ENCODE data around the gene PROKR1.
"Not testable (repeated sequence)": the region's sequence is repeated elsewhere in the genome, so short reads cannot be mapped to it uniquely, and the experiment has no call there.

Gene PROKR1

DNA sequence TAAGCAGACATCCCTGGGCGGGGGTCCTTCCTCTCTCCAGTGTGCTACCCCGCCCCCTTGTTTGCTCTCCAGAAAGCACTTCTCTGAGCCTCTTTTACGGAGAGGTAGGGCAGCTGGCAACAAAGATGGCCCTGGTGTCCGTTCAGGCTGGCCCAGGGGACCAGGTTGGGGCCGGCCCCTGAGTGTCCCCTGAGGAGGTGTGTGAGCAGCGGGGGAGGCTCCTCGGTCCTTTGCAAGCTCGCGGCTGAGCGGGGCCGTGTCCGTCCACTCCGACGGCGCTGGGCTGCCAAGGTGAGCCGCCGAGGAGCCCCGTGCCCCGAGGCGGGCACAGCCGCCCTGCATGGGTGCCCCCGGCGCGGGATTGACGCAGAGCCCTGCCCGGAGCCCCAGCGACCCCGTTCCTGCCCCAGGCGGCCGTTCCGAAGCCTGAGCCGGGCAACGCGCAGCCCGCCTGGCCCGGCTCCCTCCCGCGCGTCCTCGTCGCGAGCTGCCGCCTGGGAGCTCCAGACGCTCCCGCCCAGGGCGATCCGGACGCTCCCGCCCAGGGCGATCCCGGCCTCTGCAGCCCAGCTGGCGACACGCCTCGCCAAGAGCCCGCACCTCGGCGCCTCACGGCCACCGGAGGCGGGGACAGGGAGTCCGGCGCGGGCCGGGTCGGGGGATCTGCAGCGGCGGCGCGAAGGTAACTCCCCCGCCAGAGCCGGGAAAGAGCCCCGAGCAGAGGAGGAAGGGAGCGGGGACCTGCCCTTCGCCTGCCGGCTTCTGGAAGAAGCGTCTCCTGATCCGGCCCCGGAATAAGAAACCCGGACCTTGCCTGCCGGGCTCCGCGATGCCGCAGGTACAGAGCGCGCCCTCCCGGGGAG, at the start of gene PROKR1:
Gene PROKR1, plus strand, starts transcription at position 569 of the 863 bp plus-strand sequence. CDS start 2,243 bp downstream, outside the sequence.
- DNase-seq: peak; percentile 87

- DNase-seq: no peak
Observed at GRCh38 chr2:68594041-68594440, 49.3 kb upstream of the PROKR1 start.

DNA sequence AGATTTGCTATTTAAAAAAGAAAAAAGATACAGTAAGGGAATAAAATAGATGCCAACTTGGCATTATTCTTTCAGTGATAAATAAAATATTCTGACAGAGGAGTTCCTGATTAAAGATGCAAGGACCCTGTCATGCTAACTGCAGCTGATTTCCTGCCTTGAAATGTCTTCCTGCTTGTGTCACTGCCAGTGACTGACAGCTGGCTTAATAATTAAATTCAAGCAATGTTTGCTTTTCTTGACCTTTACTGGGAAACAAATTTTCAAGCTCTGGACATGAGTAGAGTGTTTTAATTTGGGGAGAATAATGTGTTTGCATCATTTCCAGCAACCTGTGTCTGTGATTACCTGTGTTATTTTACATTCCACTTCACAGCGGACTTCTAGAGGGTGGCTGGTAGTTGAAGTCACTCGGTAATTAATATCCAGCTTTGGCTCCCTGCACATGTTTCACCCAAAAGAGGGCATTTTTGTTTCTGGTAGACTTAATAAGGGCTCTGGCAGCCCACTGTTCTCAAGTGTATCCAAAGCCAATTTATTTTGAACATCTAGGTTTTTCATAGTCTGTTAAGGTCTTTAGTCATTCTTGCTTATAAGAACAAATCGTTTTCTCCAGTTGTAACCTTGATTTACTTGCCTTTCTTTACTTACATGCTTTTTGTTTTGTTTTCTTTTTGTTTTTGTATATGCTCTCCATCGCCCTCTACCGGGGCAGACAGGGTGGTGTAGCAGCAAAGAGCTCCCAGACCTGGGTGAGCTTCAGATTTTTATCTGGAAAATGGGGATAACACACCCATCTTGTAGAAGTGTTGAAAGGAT, 48.5 kb upstream of the PROKR1 start:
- DNase-seq: peak; percentile 61

GRCh38 chr2:68595493-68595785, 47.9 kb upstream of the PROKR1 start:
- not testable (repeated sequence) for DNase-seq

GRCh38 chr2:68600495-68600894, 42.9 kb upstream of the PROKR1 start:
- not testable (repeated sequence) for DNase-seq

DNA sequence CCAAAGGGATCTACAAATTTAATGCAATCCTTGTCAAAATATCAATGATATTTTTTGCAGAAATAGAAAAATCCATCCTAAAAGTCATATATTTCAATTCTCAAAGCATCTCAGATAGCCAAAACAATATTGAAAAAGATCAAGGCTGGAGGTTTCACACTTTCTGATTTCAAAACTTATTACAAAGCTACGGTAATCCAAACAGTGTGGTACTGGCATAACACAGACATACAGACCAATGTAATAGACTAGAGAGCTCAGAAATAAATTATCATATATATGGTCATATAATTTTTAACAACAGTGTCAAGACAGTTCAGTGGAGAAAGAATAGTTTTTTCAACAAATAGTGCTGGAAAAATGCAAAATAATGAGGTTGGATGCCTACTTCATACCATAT, 40.3 kb upstream of the PROKR1 start:
- DNase-seq: no peak

DNA sequence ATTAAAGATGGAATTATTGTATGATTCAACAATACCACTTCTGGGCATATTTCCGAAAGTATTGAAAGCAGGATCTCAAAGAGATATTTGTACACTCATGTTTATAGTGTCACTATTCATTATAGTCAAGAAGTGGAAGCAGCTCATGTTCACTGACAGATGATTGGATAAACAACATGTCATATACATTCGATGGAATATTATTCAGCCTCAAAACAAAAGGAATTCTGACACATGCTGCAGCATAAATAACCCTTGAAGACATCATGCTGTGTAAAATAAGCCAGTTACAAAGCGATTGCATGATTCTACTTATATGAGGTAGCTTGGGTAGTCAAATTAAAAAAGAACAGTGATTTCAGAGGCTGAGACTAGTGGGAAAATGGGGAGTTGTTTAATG, 39.3 kb upstream of the PROKR1 start:
- DNase-seq: no peak

GRCh38 chr2:68605939-68606338, 37.4 kb upstream of the PROKR1 start:
- no peak for DNase-seq

DNA sequence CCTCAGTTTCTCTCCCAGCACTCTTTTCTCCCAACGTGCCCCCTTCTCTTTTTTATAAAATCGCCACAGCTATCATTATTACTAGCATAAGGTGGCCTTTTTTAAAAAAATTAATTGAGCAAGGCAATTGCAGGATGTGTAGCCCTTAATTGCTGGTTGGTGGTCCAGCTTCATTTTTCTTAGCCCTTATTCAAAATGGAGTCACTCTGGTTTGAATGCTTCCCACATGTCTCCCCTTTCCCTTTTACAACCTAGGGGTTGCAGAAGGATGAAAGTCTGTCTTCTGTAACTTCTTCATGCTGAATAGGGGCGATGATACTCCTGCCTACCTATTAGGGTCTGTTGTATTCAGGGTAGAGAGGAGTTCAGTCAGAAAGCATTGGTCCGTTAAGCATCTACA, 36.6 kb upstream of the PROKR1 start:
- no peak for DNase-seq

DNA sequence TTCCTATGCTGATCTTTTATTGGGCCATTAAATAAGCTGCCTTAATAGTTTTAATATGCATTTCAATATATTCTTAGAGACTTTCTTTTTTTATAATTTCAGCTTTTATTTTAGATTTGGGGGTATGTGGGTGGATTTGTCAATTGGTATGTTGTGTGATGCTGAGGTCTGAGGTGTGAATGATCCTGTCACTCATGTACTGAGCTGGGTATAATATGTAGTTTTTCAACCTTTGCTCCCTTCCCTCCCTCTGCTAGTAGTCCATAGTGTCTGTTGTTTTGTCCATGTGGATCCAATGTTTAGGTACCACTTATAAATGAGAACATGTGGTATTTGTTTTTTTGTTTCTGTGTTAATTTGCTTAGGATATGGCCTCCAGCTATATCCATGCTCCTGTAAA, 35.5 kb upstream of the PROKR1 start:
- DNase-seq: no peak

- no peak for DNase-seq
Observed at GRCh38 chr2:68612765-68613519, 30.4 kb upstream of the PROKR1 start.

DNA sequence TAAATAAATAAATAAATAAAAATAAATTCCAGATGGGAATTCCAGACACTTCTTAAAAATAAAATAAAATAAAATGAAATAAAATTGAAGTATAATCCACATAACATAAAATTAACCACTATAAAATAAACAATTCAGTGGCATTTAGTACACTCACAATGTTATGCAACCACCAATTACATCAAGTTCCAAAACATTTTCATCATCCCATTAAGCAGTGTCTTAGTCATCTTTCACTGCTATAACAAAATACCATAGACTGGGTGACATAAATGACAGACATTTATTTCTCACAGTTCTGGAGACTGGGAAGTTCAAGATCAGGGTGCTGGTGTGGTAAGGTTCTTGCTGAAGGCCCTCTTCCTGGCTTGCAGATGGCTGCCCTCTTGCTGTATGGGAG, 22.6 kb upstream of the PROKR1 start:
- DNase-seq: no peak

GRCh38 chr2:68623820-68624219, 19.6 kb upstream of the PROKR1 start:
- DNase-seq: no peak

GRCh38 chr2:68627615-68628014, 15.8 kb upstream of the PROKR1 start:
- DNase-seq: no peak

- DNase-seq: no peak
Observed at GRCh38 chr2:68632021-68632420, 11.4 kb upstream of the PROKR1 start.

GRCh38 chr2:68637047-68637446, 6.3 kb upstream of the PROKR1 start:
- peak; percentile 99 for DNase-seq

GRCh38 chr2:68643874-68644485, 601 bp downstream of the PROKR1 start:
- no peak for DNase-seq

- no peak for DNase-seq
Observed at GRCh38 chr2:68645523-68645922, 2.1 kb downstream of the PROKR1 start.

DNA sequence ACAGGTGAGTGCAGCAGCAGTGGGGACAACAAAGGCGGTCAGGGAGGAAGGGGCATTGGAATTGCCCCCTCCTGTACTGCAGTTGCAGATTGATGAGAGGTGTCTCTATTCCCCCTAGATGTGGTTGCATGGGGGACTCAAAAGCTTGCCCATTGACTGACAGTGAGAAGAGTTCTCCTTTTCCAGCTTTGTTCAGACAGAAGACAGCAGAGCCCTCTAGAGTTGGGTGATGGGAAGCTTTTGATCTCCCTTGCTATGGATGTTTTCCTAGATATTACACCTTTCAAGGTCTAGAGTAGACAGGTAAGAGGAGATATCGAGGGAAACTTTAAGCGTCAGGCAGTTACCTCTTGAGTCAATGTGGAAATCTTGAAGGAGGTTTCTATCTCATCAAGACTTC, 2.9 kb downstream of the PROKR1 start:
- peak; percentile 43 for DNase-seq

GRCh38 chr2:68650645-68651044, 7.3 kb downstream of the PROKR1 start:
- DNase-seq: no peak

GRCh38 chr2:68653034-68653433, 9.7 kb downstream of the PROKR1 start:
- no peak for DNase-seq

DNA sequence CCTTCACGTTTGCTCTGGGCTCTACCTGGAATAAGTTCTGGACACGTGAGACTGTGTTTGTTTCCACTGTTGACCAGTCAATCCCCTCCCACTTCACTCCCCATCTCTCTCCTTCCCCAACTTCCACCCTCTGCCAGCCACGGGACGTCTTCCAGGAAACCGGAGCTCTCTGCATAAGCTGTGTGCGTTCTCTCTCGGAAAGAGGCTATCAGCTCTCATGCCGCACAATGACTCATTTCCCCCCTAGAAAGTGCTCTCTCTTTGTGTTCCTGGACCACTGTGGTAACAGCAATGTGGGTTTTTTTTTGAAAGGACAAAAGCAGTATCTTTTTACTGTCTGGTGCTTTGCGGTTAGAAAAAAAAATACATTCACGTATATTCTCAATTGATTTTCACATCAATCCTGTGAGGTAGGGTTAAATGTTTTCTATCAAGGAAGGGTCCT, 10.2 kb downstream of the PROKR1 start:
- DNase-seq: no peak

- DNase-seq: peak; percentile 80
Observed at GRCh38 chr2:68658266-68658665, 14.9 kb downstream of the PROKR1 start.

Measured in NCI-H82 (cell line).